Neural crest cell (in vitro differentiated cells): Measurements from ENCODE around the gene ZNF438. TPM values are rescaled to one million over a fixed set of nuclear protein-coding genes. Genes with fewer than 3 reads are reported as not detected.

Experiments used
- DNase-seq: peaks from one replicate; pipeline ENCODE4 v3.0.0; 2021; ENCODE audit warnings: low read depth, mixed read lengths, low spot score
- H3K27ac Mint-ChIP-seq: one replicate; pipeline ENCODE4 v1.8.0; 2021; ENCODE audit warnings: mild to moderate bottlenecking, mixed read lengths; ENCODE audit not compliant: unreplicated experiment
- H3K27me3 Mint-ChIP-seq: 2 replicates; pipeline ENCODE4 v1.8.0; 2021; ENCODE audit warnings: low read depth, mild to moderate bottlenecking, mixed read lengths
- H3K36me3 Mint-ChIP-seq: 2 replicates; pipeline ENCODE4 v1.8.0; 2021; ENCODE audit warnings: low read depth, mild to moderate bottlenecking, mixed read lengths
- H3K4me1 Mint-ChIP-seq: 2 replicates; pipeline ENCODE4 v1.8.0; 2021; ENCODE audit warnings: mixed read lengths
- H3K4me3 Mint-ChIP-seq: one replicate; pipeline ENCODE4 v1.8.0; 2021; ENCODE audit warnings: mild to moderate bottlenecking, mixed read lengths
- H3K9me3 Mint-ChIP-seq: 2 replicates; pipeline ENCODE4 v1.8.0; 2021; ENCODE audit warnings: mixed read lengths
- total RNA-seq: library from RNA; stranded (reverse); gene quantifications from 2 replicates; pipeline ENCODE4 v1.2.1, GENCODE V29; 2021
- TF ChIP-seq, protein P1 (sequence below): fragments of 200-600 bp; sonication (generic); conservative IDR thresholded peaks from 2 replicates; pipeline ENCODE4 v1.5.0; 2021; ENCODE audit warnings: antibody characterized with exemption, mild to moderate bottlenecking

ZNF438 gene
- total RNA-seq, 1 donor from 2014 or later: 3.5 TPM

DNA sequence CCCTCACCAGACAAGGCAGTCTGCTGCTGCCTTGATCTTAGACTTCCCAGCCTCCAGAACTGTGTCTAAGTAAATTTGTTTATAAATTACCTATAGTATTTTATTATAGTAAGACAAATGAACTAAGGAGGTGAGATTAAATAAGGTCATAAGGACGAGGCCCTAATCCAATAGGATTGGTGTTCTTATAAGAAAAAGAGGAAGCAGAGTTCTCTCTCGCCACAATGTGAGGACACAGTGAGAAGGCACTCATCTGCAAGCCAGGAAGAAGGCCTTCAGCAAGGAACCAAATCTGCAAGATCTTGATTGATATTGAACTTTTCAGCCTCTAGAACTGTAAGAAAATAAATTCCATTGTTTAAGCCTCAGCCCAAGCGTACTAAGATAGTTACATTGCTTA lies 6.1 kb upstream of the ZNF438 start:
- no peaks in the 10 kb centered on the region for H3K36me3 Mint-ChIP-seq
- H3K9me3 Mint-ChIP-seq: peaks cover 3% of the 10 kb centered on the region

DNA sequence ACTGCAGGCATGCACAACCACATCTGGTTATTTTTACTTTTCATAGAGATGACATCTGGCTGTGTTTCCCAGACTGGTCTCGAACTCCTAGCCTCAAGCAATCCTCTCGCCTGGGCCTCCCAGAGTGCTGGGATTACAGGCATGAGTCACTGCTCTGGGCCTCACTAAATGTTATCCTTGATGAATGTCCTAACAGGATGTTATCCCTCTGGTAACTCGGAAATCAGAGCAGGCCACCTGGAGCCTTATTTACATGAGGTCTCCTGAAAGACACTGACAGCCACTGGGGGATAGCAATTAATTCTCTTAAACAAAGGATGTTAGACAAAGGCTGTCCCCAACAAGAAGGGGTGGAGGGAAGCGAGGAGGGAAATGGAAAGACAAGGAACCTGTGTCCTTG lies 4.5 kb upstream of the ZNF438 start:
- Mint-ChIP-seq H3K27ac (peak overlapping the region; percentile 89), H3K4me3 (no peak overlapping the region), H3K27me3 (no peaks in the 10 kb centered on the region), H3K36me3 (no peaks in the 10 kb centered on the region), H3K9me3 (peaks cover 3% of the 10 kb centered on the region), H3K4me1 (peaks cover 29% of the 10 kb centered on the region)
- no peak for DNase-seq
- TF ChIP-seq, protein P1, sequence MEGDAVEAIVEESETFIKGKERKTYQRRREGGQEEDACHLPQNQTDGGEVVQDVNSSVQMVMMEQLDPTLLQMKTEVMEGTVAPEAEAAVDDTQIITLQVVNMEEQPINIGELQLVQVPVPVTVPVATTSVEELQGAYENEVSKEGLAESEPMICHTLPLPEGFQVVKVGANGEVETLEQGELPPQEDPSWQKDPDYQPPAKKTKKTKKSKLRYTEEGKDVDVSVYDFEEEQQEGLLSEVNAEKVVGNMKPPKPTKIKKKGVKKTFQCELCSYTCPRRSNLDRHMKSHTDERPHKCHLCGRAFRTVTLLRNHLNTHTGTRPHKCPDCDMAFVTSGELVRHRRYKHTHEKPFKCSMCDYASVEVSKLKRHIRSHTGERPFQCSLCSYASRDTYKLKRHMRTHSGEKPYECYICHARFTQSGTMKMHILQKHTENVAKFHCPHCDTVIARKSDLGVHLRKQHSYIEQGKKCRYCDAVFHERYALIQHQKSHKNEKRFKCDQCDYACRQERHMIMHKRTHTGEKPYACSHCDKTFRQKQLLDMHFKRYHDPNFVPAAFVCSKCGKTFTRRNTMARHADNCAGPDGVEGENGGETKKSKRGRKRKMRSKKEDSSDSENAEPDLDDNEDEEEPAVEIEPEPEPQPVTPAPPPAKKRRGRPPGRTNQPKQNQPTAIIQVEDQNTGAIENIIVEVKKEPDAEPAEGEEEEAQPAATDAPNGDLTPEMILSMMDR: no peak

More for the DNA sequence above, 6.1 kb upstream of the ZNF438 start:
- Mint-ChIP-seq H3K4me3 (no peak overlapping the region), H3K4me1 (peaks cover 22% of the 10 kb centered on the region), H3K27me3 (no peaks in the 10 kb centered on the region), H3K27ac (no peak overlapping the region)
- TF ChIP-seq, protein P1: no peak
- DNase-seq: no peak

DNA sequence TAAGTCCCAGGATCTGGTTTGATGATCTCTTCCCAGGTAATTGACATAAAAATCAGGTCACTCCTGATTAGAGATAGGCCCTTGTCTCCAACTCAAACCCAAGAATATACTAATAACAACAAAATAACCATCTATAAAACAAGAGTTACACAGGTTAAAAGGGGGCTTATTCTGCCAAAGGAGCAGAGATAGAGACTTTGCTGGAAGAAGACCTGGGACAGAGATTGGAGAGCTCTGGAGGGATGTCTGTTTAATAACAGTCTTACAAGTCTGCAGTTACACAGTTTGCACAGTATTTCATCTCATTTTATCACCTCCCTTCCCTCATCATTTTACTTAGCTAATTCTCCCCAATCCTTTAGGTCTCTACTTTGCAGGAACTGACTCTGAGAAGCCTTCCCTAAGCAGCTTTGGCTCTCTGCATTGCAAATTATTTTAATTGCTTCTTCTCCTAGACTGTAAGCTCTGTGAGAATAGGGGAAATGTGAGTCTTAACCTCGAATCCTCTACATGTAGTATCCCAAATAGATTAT lies 3.7 kb upstream of the ZNF438 start:
- peak overlapping the region; percentile 17 for H3K4me3 Mint-ChIP-seq
- no peak overlapping the region for H3K27ac Mint-ChIP-seq

DNA sequence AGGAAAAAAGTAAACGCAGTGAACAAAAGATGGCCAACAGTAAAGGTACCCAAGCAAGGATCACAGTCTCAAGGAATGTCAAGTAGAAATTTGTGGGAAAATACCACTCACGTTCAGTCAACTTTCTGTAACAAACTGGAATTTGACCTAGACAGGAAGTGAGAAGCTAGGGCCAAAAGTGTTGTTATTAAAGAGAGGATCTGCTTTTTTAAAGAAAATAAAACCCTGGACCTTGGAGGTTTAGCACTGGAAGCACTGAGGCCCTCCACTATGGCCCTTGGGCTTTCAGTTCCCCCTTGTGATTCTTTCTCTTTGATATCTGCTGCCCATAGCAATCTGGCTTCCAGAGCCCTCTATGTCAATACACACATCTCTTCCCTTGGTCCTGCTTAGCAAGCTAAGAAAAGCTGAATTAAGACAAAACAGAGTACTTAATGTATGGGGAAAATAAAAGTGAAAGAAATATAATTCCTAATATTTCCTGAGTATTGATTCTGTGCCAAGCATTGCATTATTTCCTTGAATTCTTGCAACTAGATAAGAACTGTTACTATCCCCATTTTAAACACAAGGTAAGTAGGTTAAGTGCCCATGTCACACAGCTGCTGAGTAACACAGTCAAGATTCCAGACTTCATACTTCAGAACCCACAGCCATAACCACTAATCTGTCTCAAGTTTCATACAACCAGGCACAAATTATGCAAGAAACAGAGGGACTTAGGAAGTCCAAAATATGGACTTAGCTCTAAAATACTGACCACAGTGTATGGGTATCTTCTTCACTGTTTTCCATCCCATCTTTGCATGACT lies 2.6 kb upstream of the ZNF438 start:
- no peaks in the 10 kb centered on the region for H3K36me3 Mint-ChIP-seq
- H3K27me3 Mint-ChIP-seq: no peaks in the 10 kb centered on the region
- DNase-seq: no peak
- peaks cover 42% of the 10 kb centered on the region for H3K4me1 Mint-ChIP-seq
- peak overlapping the region; percentile 38 for H3K4me3 Mint-ChIP-seq
- H3K27ac Mint-ChIP-seq: no peak overlapping the region
- TF ChIP-seq, protein P1: no peak
- peaks cover 3% of the 10 kb centered on the region for H3K9me3 Mint-ChIP-seq

More for the DNA sequence above, 3.7 kb upstream of the ZNF438 start:
- H3K4me1 Mint-ChIP-seq: peaks cover 37% of the 10 kb centered on the region
- no peaks in the 10 kb centered on the region for H3K36me3 Mint-ChIP-seq
- TF ChIP-seq, protein P1: no peak
- H3K9me3 Mint-ChIP-seq: peaks cover 3% of the 10 kb centered on the region
- no peak for DNase-seq
- H3K27me3 Mint-ChIP-seq: no peaks in the 10 kb centered on the region

- Mint-ChIP-seq H3K27me3 (no peaks in the 10 kb centered on the region), H3K9me3 (peaks cover 3% of the 10 kb centered on the region), H3K4me3 (peak overlapping the region; percentile 93), H3K4me1 (peaks cover 42% of the 10 kb centered on the region), H3K27ac (no peak overlapping the region), H3K36me3 (no peaks in the 10 kb centered on the region)
- no peak for DNase-seq
- TF ChIP-seq, protein P1: no peak
Observed at GRCh38 chr10:31033147-31033546, 1.5 kb upstream of the ZNF438 start.
